HEK293T (cell line): ENCODE measurements around the gene FAM120AOS.

Experiments used
- ARNT ChIP-seq: fragments of 450-650 bp; IDR thresholded peaks from 2 replicates; pipeline ENCODE4 v1.6.1; 2017; ENCODE audit warnings: mild to moderate bottlenecking
- BHLHE40 ChIP-seq: fragments of 450-650 bp; IDR thresholded peaks from 2 replicates; pipeline ENCODE4 v1.6.1; 2016; ENCODE audit warnings: mild to moderate bottlenecking, moderate library complexity, borderline replicate concordance
- CTBP1 ChIP-seq: fragments of 450-650 bp; IDR thresholded peaks from 2 replicates; pipeline ENCODE4 v1.6.1; 2016; ENCODE audit warnings: borderline replicate concordance
- FOXA1 ChIP-seq: fragments of 450-650 bp; IDR thresholded peaks from 2 replicates; pipeline ENCODE4 v1.6.1; 2016; ENCODE audit warnings: mild to moderate bottlenecking
- FOXK2 ChIP-seq: fragments of 450-650 bp; IDR thresholded peaks from 2 replicates; pipeline ENCODE4 v1.6.1; 2016; ENCODE audit warnings: mild to moderate bottlenecking
- FOXM1 ChIP-seq: fragments of 450-650 bp; IDR thresholded peaks from 2 replicates; pipeline ENCODE4 v1.6.1; 2017; ENCODE audit warnings: mild to moderate bottlenecking, borderline replicate concordance
- HDGF ChIP-seq: fragments of 450-650 bp; IDR thresholded peaks from 2 replicates; pipeline ENCODE4 v1.6.1; 2017; ENCODE audit warnings: antibody characterized with exemption, borderline replicate concordance
- LEF1 ChIP-seq: fragments of 450-650 bp; IDR thresholded peaks from 2 replicates; pipeline ENCODE4 v1.6.1; 2017; ENCODE audit warnings: mild to moderate bottlenecking, borderline replicate concordance
- NFRKB ChIP-seq: fragments of 450-650 bp; IDR thresholded peaks from 2 replicates; pipeline ENCODE4 v1.6.1; 2016; ENCODE audit warnings: mild to moderate bottlenecking, moderate library complexity
- SP1 ChIP-seq: fragments of 450-650 bp; IDR thresholded peaks from 2 replicates; pipeline ENCODE4 v1.6.1; 2017
- SUZ12 ChIP-seq: fragments of 450-650 bp; IDR thresholded peaks from 2 replicates; pipeline ENCODE4 v1.6.1; 2016; ENCODE audit warnings: mild to moderate bottlenecking
- TARDBP ChIP-seq: fragments of 450-650 bp; IDR thresholded peaks from 2 replicates; pipeline ENCODE4 v1.6.1; 2016
- ZNF384 ChIP-seq: fragments of 450-650 bp; IDR thresholded peaks from 2 replicates; pipeline ENCODE4 v1.6.1; 2016
- TF ChIP-seq, protein P1 (sequence below): fragments of 450-650 bp; IDR thresholded peaks from 2 replicates; pipeline ENCODE4 v1.6.1; 2016

DNA sequence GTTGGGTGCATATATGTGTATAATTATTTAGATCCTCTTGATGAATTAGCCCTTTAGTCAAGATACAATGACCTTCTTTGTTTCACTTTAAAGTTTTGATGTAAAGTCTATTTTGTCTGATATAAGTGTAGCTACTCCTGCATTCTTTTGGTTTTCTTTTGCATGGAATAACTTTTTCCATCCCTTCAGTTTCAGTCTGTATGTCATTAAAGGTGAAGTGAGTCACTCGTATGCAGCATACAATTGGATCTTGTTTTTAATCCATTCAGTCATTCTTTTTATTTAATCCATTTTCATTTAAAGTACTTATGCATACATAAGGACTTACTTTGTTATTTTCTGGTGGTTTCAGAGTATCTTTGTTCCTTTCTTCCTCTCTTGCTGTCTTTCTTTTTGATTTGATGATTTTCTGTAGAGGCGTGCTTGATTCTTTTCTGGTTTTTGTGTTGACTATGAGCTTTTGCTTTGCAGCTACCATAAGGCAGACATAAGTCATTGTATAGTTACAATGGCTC is 38.1 kb downstream of the FAM120AOS start:
- TF ChIP-seq SUZ12 (no peak), NFRKB (no peak), SP1 (no peak), FOXM1 (no peak), FOXK2 (no peak), HDGF (no peak), ARNT (no peak), ZNF384 (no peak), FOXA1 (no peak), TARDBP (no peak), BHLHE40 (no peak), LEF1 (no peak), CTBP1 (no peak)
- TF ChIP-seq, protein P1, sequence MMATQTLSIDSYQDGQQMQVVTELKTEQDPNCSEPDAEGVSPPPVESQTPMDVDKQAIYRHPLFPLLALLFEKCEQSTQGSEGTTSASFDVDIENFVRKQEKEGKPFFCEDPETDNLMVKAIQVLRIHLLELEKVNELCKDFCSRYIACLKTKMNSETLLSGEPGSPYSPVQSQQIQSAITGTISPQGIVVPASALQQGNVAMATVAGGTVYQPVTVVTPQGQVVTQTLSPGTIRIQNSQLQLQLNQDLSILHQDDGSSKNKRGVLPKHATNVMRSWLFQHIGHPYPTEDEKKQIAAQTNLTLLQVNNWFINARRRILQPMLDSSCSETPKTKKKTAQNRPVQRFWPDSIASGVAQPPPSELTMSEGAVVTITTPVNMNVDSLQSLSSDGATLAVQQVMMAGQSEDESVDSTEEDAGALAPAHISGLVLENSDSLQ, result no peak
